ENCODE results near the gene CD47.

CD47 gene

DNA sequence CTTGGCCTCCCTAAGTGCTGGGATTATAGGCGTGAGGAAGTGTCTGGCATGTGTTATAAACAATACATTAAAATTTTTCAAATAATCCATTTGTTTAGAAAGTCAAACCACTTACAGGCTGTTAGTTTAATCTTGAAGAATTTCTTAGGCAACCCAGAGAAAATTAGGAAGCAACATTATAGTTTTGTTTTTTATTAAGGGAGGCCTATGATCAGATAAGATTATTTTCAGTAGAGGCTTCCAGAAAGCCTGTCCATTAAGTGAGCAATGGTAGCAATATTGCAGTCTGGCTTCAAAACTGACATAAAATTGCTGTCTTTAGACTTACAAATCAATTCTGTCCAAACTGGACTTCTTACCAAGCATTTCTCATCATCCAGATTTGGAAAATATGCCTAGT lies 49.6 kb downstream of the CD47 start:
- no peak overlapping the region for H3K4me3 ChIP-seq (ENCODE audit: low read depth, low read length)
- TF ChIP-seq, protein P1, sequence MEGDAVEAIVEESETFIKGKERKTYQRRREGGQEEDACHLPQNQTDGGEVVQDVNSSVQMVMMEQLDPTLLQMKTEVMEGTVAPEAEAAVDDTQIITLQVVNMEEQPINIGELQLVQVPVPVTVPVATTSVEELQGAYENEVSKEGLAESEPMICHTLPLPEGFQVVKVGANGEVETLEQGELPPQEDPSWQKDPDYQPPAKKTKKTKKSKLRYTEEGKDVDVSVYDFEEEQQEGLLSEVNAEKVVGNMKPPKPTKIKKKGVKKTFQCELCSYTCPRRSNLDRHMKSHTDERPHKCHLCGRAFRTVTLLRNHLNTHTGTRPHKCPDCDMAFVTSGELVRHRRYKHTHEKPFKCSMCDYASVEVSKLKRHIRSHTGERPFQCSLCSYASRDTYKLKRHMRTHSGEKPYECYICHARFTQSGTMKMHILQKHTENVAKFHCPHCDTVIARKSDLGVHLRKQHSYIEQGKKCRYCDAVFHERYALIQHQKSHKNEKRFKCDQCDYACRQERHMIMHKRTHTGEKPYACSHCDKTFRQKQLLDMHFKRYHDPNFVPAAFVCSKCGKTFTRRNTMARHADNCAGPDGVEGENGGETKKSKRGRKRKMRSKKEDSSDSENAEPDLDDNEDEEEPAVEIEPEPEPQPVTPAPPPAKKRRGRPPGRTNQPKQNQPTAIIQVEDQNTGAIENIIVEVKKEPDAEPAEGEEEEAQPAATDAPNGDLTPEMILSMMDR (IDR thresholded peaks at IDR 0.05; ENCODE audit: low read depth, low read length) = no peak

- H3K4me3 ChIP-seq (ENCODE audit: low read depth, low read length) = no peak overlapping the region
- TF ChIP-seq, protein P1 (IDR thresholded peaks at IDR 0.05; ENCODE audit: low read depth, low read length) = no peak
These were observed 53.1 kb downstream of the CD47 start for GRCh38 chr3:108037770-108038169.

GRCh38 chr3:108036984-108037741 lies 53.7 kb downstream of the CD47 start:
- no peak overlapping the region for H3K4me3 ChIP-seq (ENCODE audit: low read depth, low read length)
- TF ChIP-seq, protein P1 (IDR thresholded peaks at IDR 0.05; ENCODE audit: low read depth, low read length) = no peak

DNA sequence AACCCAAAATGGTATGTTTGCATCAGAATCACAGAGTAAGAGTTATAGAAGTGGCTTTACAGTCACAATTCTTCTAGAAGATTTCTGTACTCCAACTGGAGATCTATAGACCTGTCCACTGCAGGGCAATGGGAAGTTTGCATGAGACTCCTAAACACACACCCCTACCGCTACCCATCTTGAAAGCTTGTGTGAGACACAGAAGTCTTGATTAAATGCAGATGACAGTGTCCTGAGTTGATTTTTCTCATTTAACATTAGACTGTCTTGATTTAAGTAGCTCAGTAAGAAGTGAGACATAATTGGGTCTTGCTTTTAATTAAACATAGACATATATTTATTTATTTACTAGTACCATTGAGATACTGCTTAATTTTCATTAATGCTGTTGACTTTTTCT lies 54.4 kb downstream of the CD47 start:
- TF ChIP-seq, protein P1 (IDR thresholded peaks at IDR 0.05; ENCODE audit: low read depth, low read length) = no peak
- H3K4me3 ChIP-seq (ENCODE audit: low read depth, low read length) = no peak overlapping the region

DNA sequence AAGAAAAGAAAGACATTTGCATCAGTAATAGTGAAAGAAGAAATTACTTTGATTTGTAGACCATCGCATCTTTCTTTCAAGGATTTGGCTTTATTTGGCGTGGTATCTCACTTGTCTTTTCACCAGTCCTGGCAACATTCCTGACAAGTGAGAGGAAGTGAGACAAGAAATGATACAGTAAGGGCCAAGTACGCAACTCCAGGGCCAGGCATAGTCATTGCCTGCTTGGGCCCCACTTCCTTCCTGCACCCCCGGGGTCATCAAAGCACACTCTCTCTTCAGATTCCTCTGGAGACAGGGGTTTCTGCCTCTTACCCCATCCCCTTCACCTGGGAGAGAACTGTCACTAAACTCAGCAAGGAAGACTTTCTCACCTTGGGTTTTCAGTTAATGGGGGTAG lies 55.1 kb downstream of the CD47 start:
- TF ChIP-seq, protein P1 (IDR thresholded peaks at IDR 0.05; ENCODE audit: low read depth, low read length) = no peak
- no peak overlapping the region for H3K4me3 ChIP-seq (ENCODE audit: low read depth, low read length)

DNA sequence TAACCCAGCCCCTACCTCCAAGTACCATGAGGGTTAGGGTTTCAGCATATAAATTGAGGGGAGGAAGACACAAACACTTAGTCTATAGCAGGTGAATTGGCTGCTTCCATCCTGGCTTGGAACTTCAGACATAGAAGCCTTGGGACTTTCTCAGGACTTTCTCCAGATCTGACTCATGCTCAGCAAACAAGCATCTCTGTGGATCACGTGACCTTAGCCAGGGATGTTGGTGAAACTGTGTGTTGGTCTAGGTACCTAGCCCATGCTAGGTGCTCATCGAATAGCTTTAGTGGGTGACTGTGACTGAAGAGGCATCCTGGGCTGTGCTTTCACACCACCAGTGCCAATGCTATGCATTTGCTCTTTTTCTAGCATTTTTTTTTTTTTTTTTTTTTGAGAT lies 58.9 kb downstream of the CD47 start:
- no peak overlapping the region for H3K4me3 ChIP-seq (ENCODE audit: low read depth, low read length)
- TF ChIP-seq, protein P1 (IDR thresholded peaks at IDR 0.05; ENCODE audit: low read depth, low read length) = no peak

- TF ChIP-seq, protein P1 (IDR thresholded peaks at IDR 0.05; ENCODE audit: low read depth, low read length) = no peak
- no peak overlapping the region for H3K4me3 ChIP-seq (ENCODE audit: low read depth, low read length)
These were observed 59.9 kb downstream of the CD47 start for GRCh38 chr3:108030960-108031359.
